NK-92 (cell line): Measurements from ENCODE around the gene HAUS3.

Source experiments
- DNase-seq: peaks from one replicate; lab custom pipeline; 2025; ENCODE audit not compliant: unreplicated experiment; lab: John Stamatoyannopoulos, UW

Gene HAUS3

GRCh38 chr4:2265113-2266110, 23.5 kb upstream of the HAUS3 start:
- no peak for DNase-seq

GRCh38 chr4:2264481-2265041, 22.6 kb upstream of the HAUS3 start:
- DNase-seq: no peak

- DNase-seq: no peak
These were observed 22.0 kb upstream of the HAUS3 start for GRCh38 chr4:2263926-2264321.

GRCh38 chr4:2262944-2263250, 21.0 kb upstream of the HAUS3 start:
- no peak for DNase-seq

DNA sequence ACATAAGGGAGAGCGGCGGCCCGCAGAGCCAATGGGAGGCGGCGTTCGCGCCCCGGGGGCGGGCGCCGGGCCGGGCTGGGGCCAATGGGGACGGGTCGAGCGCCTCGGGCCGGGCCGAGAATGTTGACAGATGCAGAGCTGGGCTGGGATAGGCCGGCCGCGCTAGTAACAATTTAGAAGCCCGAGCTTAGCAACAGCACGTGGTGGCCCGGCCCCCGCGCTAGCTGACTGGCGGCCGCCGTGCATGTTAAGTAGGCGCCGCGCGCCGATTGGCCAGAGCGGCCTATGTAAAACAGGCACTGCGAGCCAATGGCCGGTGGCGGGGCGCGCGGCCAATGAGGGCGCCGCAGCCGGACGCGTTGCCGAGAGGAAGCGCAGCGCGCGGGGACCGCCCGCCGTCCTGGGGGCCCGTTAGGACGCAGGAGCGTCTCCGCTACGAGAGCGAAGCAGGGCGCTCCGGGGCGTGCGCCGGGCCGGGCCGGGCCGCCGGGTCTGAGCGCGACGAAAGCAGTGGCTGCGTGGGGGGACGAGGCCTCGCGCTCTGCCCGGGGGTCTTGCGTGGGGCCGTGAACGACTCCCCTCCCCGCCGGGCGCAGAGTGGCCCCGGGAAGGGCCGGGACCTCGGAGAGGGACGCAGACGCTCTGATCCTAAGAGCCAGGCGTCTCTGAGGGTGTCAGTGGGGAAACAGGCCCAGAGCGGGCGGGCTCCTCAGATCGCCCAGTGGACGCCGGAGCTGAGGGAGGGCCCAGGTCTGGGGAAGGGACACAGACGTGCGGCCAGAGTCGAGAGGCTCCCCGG, 20.4 kb upstream of the HAUS3 start:
- peak; percentile 86 for DNase-seq

DNA sequence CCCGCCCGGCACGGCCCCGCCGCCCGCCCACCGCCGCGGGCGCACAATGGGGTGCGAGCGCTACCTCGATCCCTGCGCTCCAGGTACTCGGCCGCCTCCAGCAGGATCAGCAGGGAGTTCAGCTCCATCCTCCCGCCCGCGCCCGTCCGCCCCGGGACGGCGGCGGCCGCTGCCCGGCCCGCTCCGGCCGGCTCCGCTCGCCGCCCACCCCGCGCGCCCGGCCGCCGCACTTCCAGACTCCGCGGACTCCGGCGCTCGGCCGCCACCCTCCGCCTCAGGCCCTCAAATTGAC, 19.9 kb upstream of the HAUS3 start, which contains the start of gene MXD4:
TSS of gene MXD4 (minus strand) at position 257 of the 292 bp plus-strand sequence. CDS start at position 128, 129 bp downstream.
- no peak for DNase-seq

DNA sequence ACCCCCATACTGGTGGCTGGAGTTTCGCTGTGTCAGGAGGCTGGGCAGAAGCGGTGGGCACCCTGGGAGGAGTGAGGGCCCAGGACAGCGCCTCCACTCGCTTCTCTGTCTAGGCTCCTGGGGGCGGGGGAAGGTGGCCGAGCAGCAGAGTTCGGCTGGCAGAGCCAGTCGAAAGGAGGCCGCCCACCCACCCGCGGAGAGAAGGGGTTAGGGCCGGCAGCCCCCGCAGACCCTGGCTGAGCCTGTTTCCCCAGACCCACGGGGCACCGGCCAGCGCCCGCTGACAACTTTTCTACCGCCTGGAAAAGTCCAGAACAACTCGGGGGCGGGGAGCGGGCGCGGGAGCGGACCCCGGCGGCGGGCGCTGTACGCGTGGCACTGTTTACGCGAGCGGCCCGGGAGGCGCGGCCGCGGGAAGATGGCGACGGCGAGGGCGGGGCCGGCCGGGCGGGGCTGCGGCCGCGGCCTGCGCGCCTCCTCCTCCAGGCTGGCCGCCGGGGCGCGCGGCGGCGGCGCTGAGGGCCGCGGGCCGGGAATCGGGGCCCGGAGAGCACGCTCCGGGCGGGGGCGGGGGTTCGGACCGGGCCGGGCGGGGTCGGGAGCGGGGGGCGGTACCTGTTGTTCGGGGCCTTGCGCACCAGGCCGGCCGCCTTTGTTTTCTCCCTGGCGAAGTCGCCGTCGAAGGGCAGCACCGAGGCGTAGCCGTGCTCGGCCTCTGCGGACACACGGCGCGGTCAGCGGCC, 19.4 kb upstream of the HAUS3 start:
- no peak for DNase-seq

DNA sequence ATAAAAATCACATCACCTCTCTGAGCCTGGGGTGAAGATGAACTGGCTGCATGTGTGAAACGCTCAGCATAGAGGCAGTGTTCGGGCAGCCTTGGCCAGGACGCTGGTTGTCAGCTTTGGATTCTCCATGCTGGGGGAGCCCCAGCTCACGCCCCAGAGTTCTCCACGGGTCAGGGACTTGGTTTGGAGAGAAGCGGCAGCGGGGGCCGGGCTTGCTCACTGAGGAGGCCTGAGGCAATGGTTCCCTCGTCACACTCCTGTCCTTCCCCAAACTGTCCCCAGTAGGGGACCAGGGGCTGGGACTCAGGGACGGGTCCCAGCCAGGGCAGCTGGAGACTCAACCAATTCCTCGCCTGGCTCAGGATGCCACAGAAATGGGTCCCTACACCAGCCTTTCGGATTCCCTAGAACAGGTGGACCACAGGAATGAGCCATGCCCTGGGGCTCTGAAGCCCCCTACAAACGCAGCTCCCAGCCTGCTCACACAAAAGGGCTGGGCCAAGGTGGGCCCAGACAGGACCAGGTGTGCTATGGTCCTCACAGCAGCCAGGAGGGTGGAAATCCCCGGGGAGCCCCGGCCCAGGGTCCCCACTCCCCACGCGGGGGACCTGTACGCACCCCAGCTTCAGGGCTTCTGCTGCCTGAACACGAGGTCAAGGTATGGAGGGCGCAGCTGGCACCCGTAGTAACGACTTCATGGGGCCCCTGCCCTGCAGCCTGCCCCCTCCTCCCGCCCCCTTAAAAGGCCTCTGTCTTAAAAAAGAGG, 18.6 kb upstream of the HAUS3 start:
- no peak for DNase-seq

DNA sequence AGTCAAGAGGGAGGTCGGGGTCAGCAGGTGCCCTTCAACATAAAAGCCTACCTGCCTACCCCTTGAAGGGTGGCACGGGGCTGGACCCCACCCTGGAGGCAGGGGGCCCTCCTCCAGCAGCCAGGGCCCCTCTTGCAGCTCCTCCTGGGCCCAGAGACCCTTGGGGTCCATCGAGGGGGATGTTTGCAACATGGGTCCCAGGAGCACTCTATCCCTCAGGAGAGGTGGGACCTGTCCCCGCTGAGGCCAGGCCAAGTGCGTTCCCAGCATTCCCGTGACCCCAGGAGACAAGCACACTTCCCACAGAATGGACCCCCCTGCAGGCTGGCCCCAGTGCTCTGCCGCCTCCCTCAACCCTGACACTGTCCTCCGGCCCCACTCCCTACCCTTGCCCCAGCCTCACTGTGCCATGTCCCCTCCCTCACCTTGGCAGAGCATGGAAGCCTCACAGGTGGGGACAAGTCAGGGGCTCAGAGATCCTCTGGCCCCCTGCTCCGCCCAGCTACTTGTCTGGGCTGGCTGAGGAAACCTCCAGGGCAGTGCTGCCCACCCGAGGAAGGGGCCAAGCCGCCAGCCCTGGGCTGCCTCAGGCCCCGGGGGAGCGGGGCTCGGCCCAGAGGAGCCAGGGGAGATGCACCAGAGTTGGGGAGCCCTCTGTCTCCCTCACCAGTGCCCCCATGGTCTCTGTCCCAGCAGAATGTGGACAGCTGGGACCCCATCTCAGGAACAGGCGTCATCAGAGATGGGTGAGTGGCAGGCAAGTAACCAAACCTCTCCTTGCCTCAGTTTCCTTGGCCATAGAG, 17.8 kb upstream of the HAUS3 start:
- DNase-seq: no peak

- no peak for DNase-seq
These were observed 17.2 kb upstream of the HAUS3 start for GRCh38 chr4:2259036-2259540.

GRCh38 chr4:2258091-2259035, 16.4 kb upstream of the HAUS3 start:
- DNase-seq: no peak

- DNase-seq: no peak
These were observed 15.6 kb upstream of the HAUS3 start for GRCh38 chr4:2257361-2258081.

GRCh38 chr4:2256781-2257191, 14.9 kb upstream of the HAUS3 start:
- no peak for DNase-seq

GRCh38 chr4:2256156-2256731, 14.3 kb upstream of the HAUS3 start:
- DNase-seq: no peak

- DNase-seq: no peak
These were observed 13.7 kb upstream of the HAUS3 start for GRCh38 chr4:2255501-2256155.

- no peak for DNase-seq
These were observed 13.0 kb upstream of the HAUS3 start for GRCh38 chr4:2254665-2255500.
